Measurements from ENCODE around the gene COL26A1. TPM values are rescaled to one million over a fixed set of nuclear protein-coding genes. Genes with fewer than 3 reads are reported as not detected.

Gene COL26A1
- total RNA-seq, 3 donors from 2014 or later (not counting 1 experiment from before 2014, with no cell fraction given), result 0.16 TPM; not detected in 2

GRCh38 chr7:101511965-101512364, 149.3 kb downstream of the COL26A1 start:
- H3K4me1 Mint-ChIP-seq, result peaks cover 7 to 13% of the 10 kb centered on the region in 2 donors
- no peak for DNase-seq
- no peaks in the 10 kb centered on the region for H3K36me3 Mint-ChIP-seq
- peak in 1 of 3 donors; percentile 46 for ATAC-seq
- intact Hi-C loops (cut with micrococcal nuclease), result no loop called here
- H3K27me3 ChIP-seq (ENCODE audit: control insufficient read depth, insufficient read depth, low read length), result no peaks in the 10 kb centered on the region
- no peak overlapping the region for H3K4me3 ChIP-seq (ENCODE audit: low read length)
- H3K4me1 ChIP-seq (ENCODE audit: control insufficient read depth, insufficient read depth, low read length), result peaks cover 10% of the 10 kb centered on the region
- no peak for TF ChIP-seq CTCF (IDR thresholded peaks at IDR 0.05)
- H3K27ac ChIP-seq (ENCODE audit: low read length), result no peak overlapping the region
- H3K9me3 ChIP-seq (ENCODE audit: control insufficient read depth, insufficient read depth, low read length), result no peaks in the 10 kb centered on the region
- H3K4me3 Mint-ChIP-seq, result no peak overlapping the region
- H3K27me3 Mint-ChIP-seq (ENCODE audit: low read depth in 2 of 2), result peaks cover 16 to 19% of the 10 kb centered on the region in 2 donors
- H3K36me3 ChIP-seq (ENCODE audit: control insufficient read depth, insufficient read depth, low read length), result no peaks in the 10 kb centered on the region
- WGBS (ENCODE audit: insufficient coverage), result 52% methylated on average over 5 of the region's 5 CpGs
- no peak overlapping the region for H3K27ac Mint-ChIP-seq
- no peaks in the 10 kb centered on the region for H3K9me3 Mint-ChIP-seq

- Histone ChIP-seq H3K4me3 (ENCODE audit: low read length) (no peak overlapping the region), H3K27me3 (ENCODE audit: control insufficient read depth, insufficient read depth, low read length) (no peaks in the 10 kb centered on the region), H3K9me3 (ENCODE audit: control insufficient read depth, insufficient read depth, low read length) (no peaks in the 10 kb centered on the region), H3K27ac (ENCODE audit: low read length) (no peak overlapping the region), H3K4me1 (ENCODE audit: control insufficient read depth, insufficient read depth, low read length) (no peaks in the 10 kb centered on the region), H3K36me3 (ENCODE audit: control insufficient read depth, insufficient read depth, low read length) (no peaks in the 10 kb centered on the region)
- intact Hi-C loops (cut with micrococcal nuclease), result no loop called here
- 92% methylated on average over 9 of the region's 9 CpGs for WGBS (ENCODE audit: insufficient coverage)
- DNase-seq (no peak), ATAC-seq (no peak)
- TF ChIP-seq CTCF (IDR thresholded peaks at IDR 0.05), result no peak
- Mint-ChIP-seq H3K4me1 (no peaks in the 10 kb centered on the region), H3K9me3 (peaks cover 0 to 4% of the 10 kb centered on the region in 2 donors), H3K36me3 (no peaks in the 10 kb centered on the region), H3K4me3 (no peak overlapping the region), H3K27me3 (ENCODE audit: low read depth in 2 of 2) (peaks cover 0 to 5% of the 10 kb centered on the region in 2 donors), H3K27ac (no peak overlapping the region)
These were observed 154.2 kb downstream of the COL26A1 start for GRCh38 chr7:101516851-101517250.

- 78% methylated on average over 10 of the region's 10 CpGs for WGBS (ENCODE audit: insufficient coverage)
- no peaks in the 10 kb centered on the region for H3K36me3 ChIP-seq (ENCODE audit: control insufficient read depth, insufficient read depth, low read length)
- peaks cover 0 to 4% of the 10 kb centered on the region in 2 donors for H3K9me3 Mint-ChIP-seq
- H3K27me3 Mint-ChIP-seq (ENCODE audit: low read depth in 2 of 2), result peaks cover 0 to 5% of the 10 kb centered on the region in 2 donors
- no peak overlapping the region for H3K4me3 ChIP-seq (ENCODE audit: low read length)
- DNase-seq (no peak), ATAC-seq (no peak)
- no peaks in the 10 kb centered on the region for H3K27me3 ChIP-seq (ENCODE audit: control insufficient read depth, insufficient read depth, low read length)
- no peaks in the 10 kb centered on the region for H3K9me3 ChIP-seq (ENCODE audit: control insufficient read depth, insufficient read depth, low read length)
- H3K36me3 Mint-ChIP-seq, result no peaks in the 10 kb centered on the region
- TF ChIP-seq CTCF (IDR thresholded peaks at IDR 0.05), result no peak
- no peaks in the 10 kb centered on the region for H3K4me1 Mint-ChIP-seq
- no peak overlapping the region for H3K4me3 Mint-ChIP-seq
- no peaks in the 10 kb centered on the region for H3K4me1 ChIP-seq (ENCODE audit: control insufficient read depth, insufficient read depth, low read length)
- intact Hi-C loops (cut with micrococcal nuclease), result no loop called here
- H3K27ac ChIP-seq (ENCODE audit: low read length), result no peak overlapping the region
- H3K27ac Mint-ChIP-seq, result no peak overlapping the region
These were observed 154.6 kb downstream of the COL26A1 start for GRCh38 chr7:101517304-101517703.

GRCh38 chr7:101518336-101518735, 155.7 kb downstream of the COL26A1 start:
- no peak overlapping the region for H3K27ac Mint-ChIP-seq
- H3K9me3 Mint-ChIP-seq, result peaks cover 0 to 4% of the 10 kb centered on the region in 2 donors
- WGBS (ENCODE audit: insufficient coverage), result 70% methylated on average over 9 of the region's 9 CpGs
- peaks cover 2 to 5% of the 10 kb centered on the region in 2 donors for H3K27me3 Mint-ChIP-seq (ENCODE audit: low read depth in 2 of 2)
- Histone ChIP-seq H3K27me3 (ENCODE audit: control insufficient read depth, insufficient read depth, low read length) (no peaks in the 10 kb centered on the region), H3K27ac (ENCODE audit: low read length) (no peak overlapping the region), H3K4me3 (ENCODE audit: low read length) (no peak overlapping the region), H3K9me3 (ENCODE audit: control insufficient read depth, insufficient read depth, low read length) (no peaks in the 10 kb centered on the region), H3K36me3 (ENCODE audit: control insufficient read depth, insufficient read depth, low read length) (no peaks in the 10 kb centered on the region), H3K4me1 (ENCODE audit: control insufficient read depth, insufficient read depth, low read length) (no peaks in the 10 kb centered on the region)
- H3K36me3 Mint-ChIP-seq, result no peaks in the 10 kb centered on the region
- TF ChIP-seq CTCF (IDR thresholded peaks at IDR 0.05), result no peak
- DNase-seq (no peak), ATAC-seq (no peak)
- intact Hi-C loops (cut with micrococcal nuclease), result no loop called here
- H3K4me3 Mint-ChIP-seq, result no peak overlapping the region
- H3K4me1 Mint-ChIP-seq, result no peaks in the 10 kb centered on the region
